Measurements from ENCODE around the gene C18orf32. TPM values are rescaled to one million over a fixed set of nuclear protein-coding genes. Genes with fewer than 3 reads are reported as not detected.

Gene C18orf32
- total and polyA plus RNA-seq, 2 of the 8 experiments (the other 6 are each of a cell fraction or from before 2014, with no cell fraction given), result 17.3 to 20.1 TPM

DNA sequence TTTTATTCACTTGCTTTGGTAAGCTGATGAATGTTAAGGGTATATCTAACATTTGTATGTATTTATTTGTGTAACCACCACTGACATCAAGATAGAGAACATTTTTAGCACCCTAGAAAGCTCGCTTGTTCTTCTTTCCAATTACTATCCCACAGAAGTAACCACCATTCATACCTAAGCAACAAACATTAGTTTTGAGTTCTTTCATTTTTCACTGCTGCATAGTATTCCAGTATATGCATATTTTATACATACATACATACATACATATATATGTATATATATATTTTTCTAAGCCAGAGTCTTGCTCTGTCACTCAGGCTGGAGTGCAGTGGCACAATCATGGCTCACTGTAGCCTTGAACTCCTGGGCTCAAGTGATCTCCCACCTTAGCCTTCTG lies 15.5 kb downstream of the C18orf32 start:
- Histone ChIP-seq H3K23ac (ENCODE audit: insufficient read length) (no peak overlapping the region), H3K23me2 (ENCODE audit: low read depth, low read length) (no peaks in the 10 kb centered on the region), H3K4me3 (ENCODE audit: extremely low read depth in 1 of 4, insufficient read depth in 2 of 4, low read depth in 3 of 4, low read length in 4 of 4) (no peak overlapping the region), H4K8ac (ENCODE audit: extremely low read depth, insufficient read depth, low read length) (no peak overlapping the region), H3K14ac (ENCODE audit: insufficient read length) (no peak overlapping the region), H2BK120ac (replicated peaks; ENCODE audit: low read depth, low read length) (no peak overlapping the region), H2BK5ac (ENCODE audit: low read depth, low read length) (no peak overlapping the region), H4K5ac (ENCODE audit: insufficient read length, low read depth, low read length) (no peak overlapping the region), H3K36me3 (ENCODE audit: control insufficient read depth in 2 of 4, insufficient read depth in 4 of 4, low read length in 3 of 4) (no peaks in the 10 kb centered on the region), H3K27ac (ENCODE audit: low read depth, low read length) (no peak overlapping the region), H2BK15ac (ENCODE audit: low read length) (no peak overlapping the region), H3K9me3 (ENCODE audit: insufficient read depth in 2 of 2, low read depth in 1 of 2, low read length in 1 of 2) (no peaks in the 10 kb centered on the region), H3K79me1 (ENCODE audit: low read depth, low read length) (no peaks in the 10 kb centered on the region), H3K4ac (replicated peaks; ENCODE audit: insufficient read length, low read depth, low read length) (no peak overlapping the region), H4K20me1 (replicated peaks in 1 of 2; ENCODE audit: control insufficient read depth in 1 of 2, insufficient read depth in 2 of 2, low read length in 2 of 2) (no peaks in the 10 kb centered on the region), H2BK20ac (ENCODE audit: low read length) (no peak overlapping the region), H3K56ac (replicated peaks; ENCODE audit: insufficient read length, low read depth, low read length) (no peak overlapping the region), H3K9ac (replicated peaks in 1 of 4; ENCODE audit: extremely low read depth in 1 of 4, low read depth in 3 of 4, low read length in 3 of 4) (no peak overlapping the region), H4K91ac (replicated peaks; ENCODE audit: insufficient read length, low read length) (no peak overlapping the region), H3K4me1 (replicated peaks in 1 of 4; ENCODE audit: control insufficient read depth in 3 of 4, insufficient read depth in 4 of 4, low read length in 3 of 4) (peaks cover 0 to 5% (median 0%) of the 10 kb centered on the region in 4 experiments; a peak in 1 of 7 replicates), H3K18ac (ENCODE audit: extremely low read depth, low read length) (no peak overlapping the region), H3K4me2 (ENCODE audit: insufficient read depth in 1 of 2, low read depth in 2 of 2, low read length in 2 of 2) (no peak overlapping the region), H3K79me2 (ENCODE audit: control insufficient read depth in 1 of 2, insufficient read depth in 2 of 2, low read length in 2 of 2) (no peaks in the 10 kb centered on the region), H2BK12ac (ENCODE audit: low read depth, low read length) (no peak overlapping the region), H3K27me3 (replicated peaks in 1 of 4; ENCODE audit: control insufficient read depth in 3 of 4, extremely low read depth in 1 of 4, insufficient read depth in 3 of 4, low read length in 3 of 4) (no peaks in the 10 kb centered on the region), H2AK5ac (ENCODE audit: low read depth, low read length) (no peak overlapping the region), H2AFZ (ENCODE audit: low read length) (no peak overlapping the region)
- 86% methylated on average over 1 of the region's 1 CpG; no CpG with 5 or more reads in 1 of the 2 experiments for WGBS, 2 experiments (ENCODE audit: extremely low coverage in 1 of 2, insufficient coverage in 1 of 2, insufficient read length in 1 of 2, insufficient replicate concordance in 2 of 2, low coverage in 1 of 2, low lambda C conversion rate in 2 of 2, missing lambda C conversion rate in 1 of 2)
- ChIA-PET POLR2A (ENCODE audit: partially characterized antibody) (interaction anchor here (1.7 kb wide), 1 partner anchor 16 kb away, joined by 6 read pairs; the partner anchor contains the start of gene C18orf32), CTCF (ENCODE audit: partially characterized antibody) (interaction anchor here (1.1 kb wide), 1 partner anchor 233 kb away, joined by 3 read pairs; no protein-coding TSS in a partner anchor)
- DNase-seq (ENCODE audit: low read depth in 1 of 2, low spot score in 2 of 2) (no peak), FAIRE-seq (no peak)
- no peak for TF ChIP-seq NANOG (IDR thresholded peaks at IDR 0.05; ENCODE audit: insufficient read depth, low read depth, low read length, poor library complexity, severe bottlenecking)
- no peak for TF ChIP-seq RFX5 (IDR thresholded peaks at IDR 0.05; ENCODE audit: borderline replicate concordance, low read depth, low read length)
- TF ChIP-seq CHD1 (IDR thresholded peaks at IDR 0.05; ENCODE audit: low read depth, low read length), result no peak
- TF ChIP-seq SIX5 (IDR thresholded peaks at IDR 0.05; ENCODE audit: low read depth, low read length), result no peak
- TF ChIP-seq, protein P1, sequence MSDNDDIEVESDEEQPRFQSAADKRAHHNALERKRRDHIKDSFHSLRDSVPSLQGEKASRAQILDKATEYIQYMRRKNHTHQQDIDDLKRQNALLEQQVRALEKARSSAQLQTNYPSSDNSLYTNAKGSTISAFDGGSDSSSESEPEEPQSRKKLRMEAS (IDR thresholded peaks at IDR 0.05), result no peak
- no peak for TF ChIP-seq POLR2A (IDR thresholded peaks at IDR 0.05; ENCODE audit: control extremely low read depth in 1 of 2, low read depth in 2 of 2, low read length in 2 of 2)
- no peak for TF ChIP-seq EZH2 (IDR thresholded peaks at IDR 0.05; ENCODE audit: low read depth, low read length, severe bottlenecking)
- no peak for TF ChIP-seq TEAD4 (IDR thresholded peaks at IDR 0.05; ENCODE audit: low read depth, low read length)
- no peak for TF ChIP-seq HDAC2 (IDR thresholded peaks at IDR 0.05; ENCODE audit: borderline replicate concordance in 1 of 2, low read depth in 2 of 2, low read length in 2 of 2)
- TF ChIP-seq, protein P2, sequence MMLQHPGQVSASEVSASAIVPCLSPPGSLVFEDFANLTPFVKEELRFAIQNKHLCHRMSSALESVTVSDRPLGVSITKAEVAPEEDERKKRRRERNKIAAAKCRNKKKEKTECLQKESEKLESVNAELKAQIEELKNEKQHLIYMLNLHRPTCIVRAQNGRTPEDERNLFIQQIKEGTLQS (IDR thresholded peaks at IDR 0.05; ENCODE audit: insufficient read depth, low read depth, low read length), result no peak
- TF ChIP-seq SAP30 (IDR thresholded peaks at IDR 0.05; ENCODE audit: insufficient read depth, insufficient replicate concordance, low read length), result no peak
- TF ChIP-seq TBP (IDR thresholded peaks at IDR 0.05; ENCODE audit: low read depth, low read length), result no peak
- TF ChIP-seq SP4 (IDR thresholded peaks at IDR 0.05; ENCODE audit: low read length), result no peak
- no peak for TF ChIP-seq SUZ12 (IDR thresholded peaks at IDR 0.05; ENCODE audit: low read length)
